Stimulated activated naive CD4-positive, alpha-beta T cell (primary cell): ENCODE data around the gene TANC1.

ENCODE experiments used
- DNase-seq, 6 experiments: peaks; one replicate each; lab custom pipeline; 2025; lab: John Stamatoyannopoulos, UW

The TANC1 gene

DNA sequence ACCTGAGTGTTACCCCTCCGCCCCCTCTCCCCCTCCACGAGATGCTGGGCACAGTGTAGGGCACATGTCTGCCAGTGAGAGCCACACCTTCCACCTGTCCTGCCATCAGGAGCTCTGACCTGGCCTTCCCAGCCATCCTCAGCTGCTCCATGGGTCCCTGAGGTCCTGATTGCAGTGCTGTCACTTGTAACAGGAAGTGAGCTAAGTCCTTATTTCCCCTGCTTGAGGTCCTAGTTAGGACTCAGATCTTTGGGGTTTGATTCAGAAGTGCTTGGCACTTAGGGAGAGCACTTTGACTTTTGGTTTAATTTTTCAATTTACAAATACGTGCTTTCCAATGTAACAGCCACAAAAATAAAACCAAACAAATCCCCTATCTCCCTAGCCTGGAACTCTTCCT is 192.5 kb downstream of the TANC1 start:
- DNase-seq: no peak

DNA sequence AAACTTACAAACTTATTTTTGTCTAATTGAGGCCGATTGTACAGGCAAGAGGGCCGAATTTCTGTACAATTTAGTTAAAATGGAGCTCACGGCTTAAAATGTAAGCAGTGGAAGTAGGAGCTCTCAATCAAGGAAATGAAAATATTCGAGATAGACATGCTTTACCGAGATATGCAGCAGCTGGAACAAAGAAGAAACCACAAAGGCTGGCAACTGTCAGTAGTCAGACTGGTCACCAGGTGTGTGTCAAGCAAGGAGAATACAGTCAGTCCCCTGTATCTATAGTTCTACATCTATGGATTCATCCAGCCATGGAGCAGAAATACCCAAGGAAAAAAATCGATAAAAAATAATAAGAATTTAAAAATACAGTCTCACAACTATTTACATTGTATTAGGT is 195.5 kb downstream of the TANC1 start:
- no peak for DNase-seq

DNA sequence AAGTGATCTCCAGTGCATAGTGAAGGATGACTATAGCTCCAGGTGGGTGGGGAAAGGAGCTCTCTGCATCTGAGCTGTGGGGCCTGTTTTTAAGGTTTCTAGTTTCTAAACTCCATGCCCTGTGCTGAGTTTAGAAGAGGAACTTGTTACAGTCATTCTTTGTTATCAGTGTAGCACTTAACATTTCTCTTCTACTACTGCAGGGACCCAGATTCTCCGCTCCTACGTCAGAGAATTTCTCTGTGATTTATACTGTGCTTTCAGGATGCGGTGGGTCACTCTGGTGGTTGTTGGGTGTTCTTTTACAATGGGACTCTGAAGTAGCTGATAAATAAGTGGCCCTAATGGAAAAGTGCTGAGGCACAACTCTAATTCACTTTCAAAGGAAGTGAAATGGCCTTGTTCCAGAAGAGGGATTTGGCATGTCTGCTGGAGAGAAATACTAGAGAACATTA is 196.0 kb downstream of the TANC1 start:
- no peak for DNase-seq

DNA sequence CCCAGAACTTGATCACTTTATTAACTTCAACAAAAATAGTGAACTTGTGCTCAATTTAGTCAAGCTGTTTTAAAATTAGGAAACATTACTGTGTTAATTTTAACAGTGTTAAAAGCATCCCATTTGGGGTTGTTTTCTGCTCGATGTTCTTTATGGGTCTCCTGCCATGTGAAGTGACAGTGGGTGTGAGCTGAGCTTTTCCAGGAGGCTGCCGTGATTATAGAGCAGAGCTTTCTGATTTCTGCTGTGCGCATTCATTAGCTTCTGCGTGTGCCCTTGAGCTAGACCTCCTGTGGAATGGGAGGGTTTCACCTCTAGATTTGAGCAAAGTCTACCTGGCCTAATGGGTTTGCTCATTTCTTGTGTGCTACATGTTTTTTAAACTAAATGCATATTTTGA is 196.6 kb downstream of the TANC1 start:
- DNase-seq: no peak

DNA sequence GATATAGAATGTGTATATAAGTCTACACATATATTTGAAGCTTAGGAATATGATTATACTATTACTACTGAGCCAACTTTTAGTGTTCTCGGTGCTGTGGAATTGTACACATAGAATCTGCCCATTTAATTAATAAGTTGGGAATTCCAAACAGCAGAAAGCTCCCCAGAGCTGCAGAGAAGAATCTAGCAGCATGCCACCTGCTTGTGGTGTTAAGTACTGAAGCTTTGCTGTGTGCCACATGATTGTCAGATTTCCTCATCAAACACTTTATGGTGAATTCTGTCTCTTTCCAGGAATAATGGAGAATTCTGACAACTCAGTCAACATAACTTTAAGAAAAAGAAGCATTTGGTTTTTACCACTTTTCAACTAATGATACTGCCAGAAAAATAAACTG is 200.3 kb downstream of the TANC1 start:
- DNase-seq: no peak

DNA sequence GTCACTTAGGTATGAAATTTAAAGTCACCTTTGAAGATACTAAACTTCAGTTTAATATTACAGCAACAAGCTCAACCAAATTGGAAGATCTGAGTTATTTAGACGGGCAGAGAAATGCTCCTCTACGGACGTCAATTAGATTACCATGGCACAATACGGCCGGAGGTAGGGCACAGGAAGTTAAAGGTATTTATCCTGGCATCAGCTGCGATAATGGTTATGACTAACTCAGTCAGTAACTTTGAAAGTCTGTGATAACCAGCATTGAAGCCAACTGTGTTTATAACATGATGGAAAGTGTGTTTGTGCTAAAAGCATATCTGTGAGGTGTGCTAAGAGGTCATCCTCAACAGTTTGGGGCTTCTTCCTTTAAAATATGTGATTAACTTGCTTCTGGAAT is 200.7 kb downstream of the TANC1 start:
- no peak for DNase-seq

DNA sequence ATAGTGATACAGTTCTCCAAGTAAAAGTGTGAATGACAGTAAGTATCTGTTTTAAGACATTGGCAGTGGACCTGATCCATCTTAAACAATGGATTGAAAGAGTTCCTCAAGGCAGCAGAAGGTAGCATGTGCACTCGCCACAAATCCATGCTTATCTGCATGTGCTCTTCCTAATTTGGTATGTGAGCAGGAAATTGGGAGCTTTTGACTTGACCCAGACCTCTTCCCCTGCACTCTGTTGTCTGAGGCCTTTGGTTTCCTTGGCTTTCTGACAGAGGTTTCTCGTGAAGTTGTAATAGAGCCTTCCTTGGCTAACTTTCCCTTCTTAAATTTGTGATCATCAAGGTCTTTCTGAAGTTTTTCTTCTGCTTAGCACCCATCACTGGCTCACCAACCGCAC is 204.0 kb downstream of the TANC1 start:
- no peak for DNase-seq

DNA sequence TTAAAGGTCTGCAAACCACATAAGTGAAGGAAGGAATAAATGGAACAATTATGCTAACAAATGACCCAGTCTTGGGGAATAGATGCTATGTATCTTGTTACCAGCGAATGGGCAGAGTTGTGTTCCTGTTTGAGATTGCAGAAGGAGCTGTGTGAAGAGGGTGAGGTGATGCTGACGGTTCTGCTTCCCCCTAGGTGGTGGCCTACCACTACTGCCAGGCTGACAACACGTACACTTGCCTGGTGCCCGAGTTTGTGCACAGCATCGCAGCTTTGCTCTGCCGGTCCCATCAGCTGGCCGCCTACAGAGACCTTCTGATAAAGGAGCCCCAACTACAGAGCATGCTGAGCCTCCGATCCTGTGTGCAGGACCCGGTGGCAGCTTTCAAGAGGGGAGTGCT is 206.3 kb downstream of the TANC1 start:
- DNase-seq: no peak

DNA sequence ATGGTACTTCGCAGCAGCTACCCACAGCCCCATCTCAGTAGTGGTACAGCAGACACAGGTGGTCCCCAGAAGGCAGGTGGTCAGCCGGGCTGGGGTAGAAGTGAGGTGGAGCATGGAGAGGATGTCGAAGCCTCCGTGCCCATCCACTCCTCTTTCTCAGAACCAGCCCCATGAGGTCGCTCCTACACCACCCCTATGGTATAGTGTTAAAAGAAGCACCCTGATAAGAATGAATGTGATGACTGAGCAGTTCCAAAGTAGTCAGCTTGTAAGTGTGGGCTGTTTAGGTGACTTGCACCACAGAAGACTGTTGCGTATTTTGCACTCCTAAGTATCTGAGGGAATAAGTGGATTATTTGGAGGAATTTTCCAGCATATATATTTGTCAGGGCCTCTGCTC is 206.7 kb downstream of the TANC1 start:
- no peak for DNase-seq

DNA sequence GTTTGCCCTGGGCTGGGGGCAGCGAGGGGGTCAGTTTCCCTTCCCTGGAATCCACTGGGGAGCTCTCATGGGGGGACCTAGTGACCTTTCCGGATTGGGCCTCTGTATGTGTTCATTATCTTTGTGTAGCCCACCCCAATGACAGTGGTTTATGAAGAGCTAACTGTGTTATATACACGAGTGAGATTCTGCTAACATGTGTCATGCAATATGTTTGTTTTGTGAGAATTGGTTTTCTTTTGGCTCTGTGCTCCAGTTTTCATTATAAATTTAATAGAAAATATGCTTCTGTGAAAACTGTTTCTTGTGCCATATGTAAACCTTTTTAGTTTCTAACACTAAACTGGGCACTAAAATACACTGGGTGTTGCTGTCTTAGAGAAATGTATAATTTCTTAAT is 207.5 kb downstream of the TANC1 start:
- DNase-seq: no peak

DNA sequence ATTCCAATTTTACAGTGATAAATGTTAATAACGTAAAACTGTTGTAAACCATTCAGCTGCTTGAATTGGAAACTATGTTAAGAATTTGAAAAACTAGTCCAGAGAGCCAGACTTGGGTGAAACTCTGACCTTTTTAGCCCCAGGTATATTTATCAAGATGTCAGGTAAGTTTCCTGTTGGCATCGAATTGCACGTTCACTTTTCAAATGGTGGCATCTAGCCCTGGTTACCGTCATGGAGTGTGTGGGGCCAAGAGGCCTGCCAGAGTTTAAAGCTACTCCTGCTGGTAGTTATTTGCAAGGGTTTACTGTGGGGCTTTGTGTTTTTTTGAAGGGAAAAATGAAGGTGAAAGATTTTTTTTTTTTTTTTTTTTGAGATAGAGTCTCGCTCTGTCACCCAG is 208.1 kb downstream of the TANC1 start:
- DNase-seq: no peak

DNA sequence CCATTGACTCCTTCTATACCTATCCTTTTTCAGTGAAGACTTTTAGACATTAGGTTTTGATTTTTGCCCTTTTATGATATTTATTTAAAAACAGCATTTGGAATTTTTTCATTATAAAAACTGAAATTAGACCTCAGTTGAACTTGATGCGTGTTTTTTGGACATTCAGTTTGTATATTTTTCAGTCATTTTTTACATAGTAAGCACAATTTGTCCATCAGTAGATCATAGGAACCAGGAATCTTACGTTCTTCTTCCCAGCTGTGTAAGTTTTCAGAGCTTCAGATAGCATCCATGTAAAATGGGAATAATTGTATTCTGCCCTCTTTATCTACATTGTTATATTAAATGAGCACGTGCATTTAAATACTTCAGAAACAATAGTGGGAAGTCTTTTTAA is 208.9 kb downstream of the TANC1 start:
- no peak for DNase-seq

DNA sequence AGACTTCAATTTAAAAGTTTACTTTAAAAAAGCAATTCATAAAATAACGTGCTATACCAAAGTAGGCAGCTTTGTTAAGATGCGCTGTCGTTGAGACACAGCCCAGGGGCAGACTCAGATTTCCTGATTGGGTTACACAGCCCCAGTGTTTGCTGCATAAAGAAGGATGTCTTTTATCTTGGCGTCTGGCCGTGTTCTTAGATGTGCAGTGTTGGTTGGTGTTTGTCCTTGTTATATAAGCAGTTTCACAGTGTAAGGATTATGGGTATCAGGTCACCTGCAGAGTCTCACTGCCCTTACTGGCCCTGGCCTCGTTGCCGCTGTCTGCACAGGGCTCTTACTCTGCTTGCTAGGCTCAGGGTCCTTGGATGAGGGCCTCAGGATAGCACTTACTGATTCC is 209.5 kb downstream of the TANC1 start:
- peak in 2 of 6 experiments; percentile 4 to 6 for DNase-seq

DNA sequence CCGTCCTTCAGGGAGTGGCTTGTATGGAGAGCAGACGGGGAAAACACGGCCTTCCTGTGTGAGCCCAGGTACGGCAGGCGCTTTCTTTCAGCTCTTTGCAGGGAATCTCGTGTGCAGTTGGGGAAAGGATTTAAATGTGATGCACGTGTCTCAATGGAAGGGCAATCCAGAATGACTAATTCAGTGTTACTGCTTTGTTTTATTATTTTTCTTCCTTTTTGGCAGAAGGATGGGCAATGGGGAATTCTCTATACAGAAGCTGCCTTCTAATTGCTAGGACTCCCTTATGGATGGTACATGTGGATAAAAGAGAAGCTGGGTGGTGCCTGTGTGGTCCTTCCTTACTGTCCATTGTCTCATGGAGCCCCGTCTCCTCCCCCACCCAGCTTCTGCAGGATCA is 210.7 kb downstream of the TANC1 start:
- no peak for DNase-seq

DNA sequence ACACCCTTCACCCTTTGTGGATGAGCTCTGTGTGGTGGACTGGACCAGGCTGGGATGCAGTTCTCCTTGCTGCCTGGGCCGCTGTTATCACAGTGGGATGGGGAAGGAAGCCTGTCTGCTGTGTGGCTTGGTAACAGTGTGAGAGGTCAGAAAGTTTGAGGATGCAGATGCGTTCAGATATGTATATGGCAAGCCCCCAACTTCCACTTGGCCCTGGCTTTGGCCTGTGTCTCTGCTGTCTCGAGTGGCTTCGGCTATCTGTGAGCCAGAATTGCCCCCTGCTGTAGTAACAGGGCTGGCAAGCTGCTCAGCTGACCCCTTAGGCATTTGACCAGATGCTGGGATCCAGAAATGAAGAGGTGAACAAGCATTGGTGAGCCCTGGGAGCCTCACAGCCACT is 211.3 kb downstream of the TANC1 start:
- no peak for DNase-seq

DNA sequence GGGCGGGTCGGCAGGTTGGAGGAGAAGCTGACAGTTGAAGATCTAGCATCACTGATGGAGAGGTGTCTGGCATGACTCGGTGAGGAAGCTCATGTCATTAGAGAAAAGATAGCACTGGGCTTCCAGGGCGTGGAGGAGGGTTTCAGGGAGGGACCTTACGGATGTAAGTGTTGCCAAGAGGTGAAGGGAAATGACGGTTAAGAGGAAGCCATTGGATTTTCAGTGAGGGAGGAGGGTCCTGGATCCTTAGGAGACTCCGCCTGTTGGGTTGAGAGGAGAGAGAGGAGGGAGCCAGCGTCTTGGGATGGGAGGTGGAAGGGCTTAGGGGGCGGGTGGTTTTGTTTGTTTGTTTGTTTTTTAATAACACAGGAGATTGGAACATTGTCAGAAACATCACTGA is 214.9 kb downstream of the TANC1 start:
- no peak for DNase-seq

DNA sequence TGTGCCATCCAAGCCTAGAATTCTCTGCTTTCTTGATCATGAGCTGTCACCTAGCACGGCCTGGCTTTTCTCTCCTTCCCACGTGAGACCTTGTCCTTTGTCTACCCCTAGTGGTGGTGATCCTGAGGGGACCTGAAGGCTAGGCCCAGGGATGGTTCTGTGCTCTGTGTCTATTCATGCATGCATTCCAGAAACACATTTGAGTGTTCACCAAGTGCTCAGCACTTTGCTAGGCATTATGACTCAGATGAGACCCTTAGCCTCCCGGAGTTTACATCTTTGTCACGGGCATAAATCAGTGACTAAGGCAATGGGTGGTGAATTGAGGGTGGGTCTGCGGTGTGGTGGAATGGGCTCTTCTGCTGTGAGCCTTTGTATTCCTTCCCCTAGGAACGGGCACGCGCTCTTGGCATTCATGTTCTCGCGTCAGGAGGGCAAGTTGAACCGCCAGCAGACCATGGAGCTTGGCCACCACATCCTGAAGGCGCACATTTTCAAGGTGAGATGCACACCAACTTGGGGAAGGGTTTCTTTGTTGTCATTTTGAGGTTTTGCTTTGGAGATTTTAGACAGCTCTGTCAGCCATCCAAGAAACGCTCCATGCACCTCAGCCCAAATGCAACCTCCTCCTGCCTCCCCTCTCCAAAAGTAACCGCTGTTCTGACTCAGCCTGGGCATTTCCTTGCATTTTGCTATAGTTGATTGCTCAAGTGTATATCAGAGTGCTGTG is 217.1 kb downstream of the TANC1 start:
- DNase-seq: peak in 4 of 6 experiments; percentile 4 to 41 (median 22)

DNA sequence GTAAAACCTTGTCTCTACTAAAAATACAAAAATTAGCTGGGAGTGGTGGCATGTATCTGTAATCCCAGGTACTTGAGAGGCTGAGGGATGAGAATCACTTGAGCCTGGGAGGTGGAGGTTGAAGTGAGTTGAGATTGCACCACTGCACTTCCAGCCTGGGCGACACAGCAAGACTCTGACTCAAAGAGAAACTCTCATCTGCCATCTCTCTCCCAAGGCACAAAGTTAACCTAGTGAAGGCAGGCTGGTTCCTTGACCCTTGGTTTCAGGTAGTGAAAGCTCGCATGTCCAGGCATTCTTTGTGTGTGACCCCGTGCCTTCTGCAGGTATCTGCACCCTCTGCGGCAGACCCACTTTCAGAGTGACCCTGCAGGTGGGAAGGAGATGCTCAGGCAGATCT is 218.0 kb downstream of the TANC1 start:
- DNase-seq: no peak

DNA sequence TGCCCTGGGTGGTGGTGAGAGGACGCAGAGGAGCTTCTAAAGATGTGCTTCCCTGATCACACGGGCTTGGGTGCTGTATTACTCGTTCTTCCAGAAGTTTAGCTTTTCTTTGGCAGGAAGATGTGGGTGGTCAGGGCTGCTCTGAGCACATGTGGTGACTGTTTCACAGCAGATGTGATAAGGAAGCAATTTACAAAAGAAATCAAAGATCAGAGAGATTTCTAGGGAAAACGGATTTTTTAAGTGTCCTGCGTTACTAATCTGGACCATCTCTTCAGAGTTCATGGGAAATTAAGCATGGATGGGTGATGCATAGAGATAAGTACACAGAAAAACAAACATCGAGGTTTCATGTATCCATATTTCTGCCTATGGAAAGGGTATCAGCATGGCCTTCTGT is 218.7 kb downstream of the TANC1 start:
- no peak for DNase-seq

DNA sequence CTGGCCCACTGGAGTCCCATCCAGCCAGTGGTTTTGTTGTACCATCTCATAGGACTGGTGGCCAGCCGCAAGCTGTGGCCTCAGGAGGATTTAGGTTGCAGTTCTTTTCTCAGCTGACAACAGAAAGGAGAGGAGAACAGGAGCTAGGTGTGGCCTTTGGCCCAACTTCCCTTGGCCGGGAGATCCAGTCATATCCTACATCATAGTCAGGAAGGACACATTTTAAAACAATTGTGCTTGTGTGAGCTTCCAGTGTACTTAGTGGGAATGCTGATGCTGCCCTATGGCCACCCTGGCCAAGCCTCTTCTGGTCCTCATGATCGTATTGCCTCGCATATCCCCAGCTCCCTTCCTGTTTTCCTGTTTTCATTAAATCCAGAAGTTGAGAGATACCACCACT is 220.0 kb downstream of the TANC1 start:
- no peak for DNase-seq

DNA sequence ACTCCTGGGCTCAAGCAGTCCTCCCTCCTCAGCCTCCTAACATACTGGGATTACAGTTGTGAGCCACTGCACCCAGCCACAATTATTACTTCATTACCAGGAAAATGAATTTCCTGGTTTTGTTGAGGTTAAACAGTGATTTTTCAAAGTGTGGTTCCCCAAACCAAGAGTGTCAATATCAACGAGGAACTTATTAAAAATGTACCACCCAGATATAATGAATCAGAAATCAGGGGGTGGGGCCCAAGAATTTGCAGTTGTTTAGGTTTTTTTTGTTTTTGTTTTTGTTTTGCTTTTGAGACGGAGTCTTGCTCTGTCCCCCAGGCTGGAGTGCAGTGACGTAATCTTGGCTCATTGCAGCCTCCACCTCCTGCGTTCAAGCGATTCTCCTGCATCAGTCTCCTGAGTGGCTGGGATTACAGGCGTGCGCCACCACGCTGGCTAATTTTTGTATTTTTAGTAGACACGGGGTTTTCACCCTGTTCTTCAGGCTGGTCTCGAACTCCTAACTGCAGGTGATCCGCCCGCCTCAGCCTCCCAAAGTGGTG is 224.0 kb downstream of the TANC1 start:
- DNase-seq: no peak

DNA sequence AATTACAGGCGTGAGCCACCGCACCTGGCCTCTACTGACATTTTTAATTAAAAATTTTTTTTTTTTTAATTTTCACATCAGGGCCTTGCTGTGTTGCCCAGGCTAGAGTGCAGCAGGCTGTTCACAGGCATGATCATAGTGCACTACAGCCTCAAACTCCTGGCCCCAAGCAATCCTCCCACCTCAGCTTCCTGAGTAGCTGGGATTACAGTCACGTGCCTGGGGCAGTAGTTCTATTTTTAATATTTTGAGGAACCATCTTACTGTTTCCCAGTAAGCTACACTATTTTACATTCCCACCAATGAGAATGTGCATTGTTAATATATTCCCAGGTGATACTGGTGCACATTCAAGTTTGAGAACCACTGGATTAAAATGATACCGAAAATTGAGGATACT is 225.4 kb downstream of the TANC1 start:
- no peak for DNase-seq

DNA sequence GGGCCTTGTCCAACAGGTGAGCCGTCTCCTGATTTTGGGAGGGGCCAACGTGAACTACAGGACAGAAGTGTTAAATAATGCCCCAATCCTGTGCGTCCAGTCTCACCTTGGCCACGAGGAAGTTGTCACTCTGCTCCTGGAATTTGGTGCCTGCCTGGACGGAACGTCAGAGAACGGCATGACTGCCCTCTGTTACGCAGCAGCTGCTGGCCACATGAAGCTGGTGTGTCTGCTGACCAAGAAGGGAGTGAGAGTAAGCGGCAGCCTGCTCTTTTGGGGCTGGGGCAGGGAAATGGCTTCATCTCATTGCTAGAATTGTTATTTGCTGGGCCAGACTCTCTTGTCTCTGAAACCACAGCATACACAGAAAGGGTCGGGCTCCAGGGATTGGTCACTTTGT is 225.8 kb downstream of the TANC1 start:
- no peak for DNase-seq

DNA sequence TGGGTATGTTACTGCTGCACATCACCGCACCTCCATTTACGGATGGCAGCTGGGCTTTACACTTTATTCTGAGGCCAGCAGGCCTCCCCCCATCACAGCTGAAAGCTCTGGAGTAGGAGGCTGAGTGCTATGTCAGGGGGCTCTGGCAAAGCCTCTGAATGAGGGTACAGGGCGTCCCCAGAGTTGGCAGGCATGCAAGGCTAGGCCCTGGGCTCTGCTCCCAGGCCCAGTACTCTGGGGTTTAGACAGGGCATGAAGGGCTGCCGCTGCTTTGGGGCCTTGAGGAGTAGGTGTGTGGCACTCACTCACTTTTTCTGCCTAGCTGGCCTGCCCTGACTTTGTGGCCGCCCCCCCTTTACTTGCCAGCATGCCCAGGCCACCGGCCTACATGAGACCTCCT is 227.3 kb downstream of the TANC1 start:
- no peak for DNase-seq
